K562 (cell line): ENCODE measurements around the gene TM9SF4. TPM values are rescaled to one million over a fixed set of nuclear protein-coding genes. Genes with fewer than 3 reads are reported as not detected.

Source experiments
- ATAC-seq: fragments of 200-7000 bp; cut with Tn5 transposase; 3 replicates; pipeline ENCODE4 v1.9.1; 2020; ENCODE audit warnings: moderate library complexity
- BruUV-seq: library from RNA; stranded (reverse); fragments of 400-500 nt; replicated peaks from 2 replicates; lab custom pipeline; 2021; lab: Mats Ljungman, UMichigan
- CTCF ChIA-PET: fragments of 300-600 bp; formaldehyde crosslinking; extraction: SDS; loops from one replicate; lab custom pipeline; 2021; ENCODE audit warnings: low intra/inter-chr PET ratio; lab: Yijun Ruan, JAX
- POLR2A ChIA-PET: fragments of 300-600, 350-650 bp; sonication (Branson Sonifier 250); formaldehyde crosslinking; extraction: SDS; loops from one replicate; lab custom pipeline; 2021; ENCODE audit warnings: antibody characterized with exemption, inconsistent platforms; lab: Yijun Ruan, JAX
- DNase-seq, 4 experiments: peaks; one replicate each; pipeline versions ENCODE4 v3.0.0 to v3.0.0-alpha.2; 2011 to 2018; ENCODE audit warnings: low spot score in 3 of 4, mixed read lengths in 3 of 4; ENCODE audit errors: extremely low read depth in 1 of 4
- FAIRE-seq: peaks from 2 replicates; lab custom pipeline; 2011; peaks lifted over from hg19 to GRCh38; lab: Jason Lieb, UNC
- H2AFZ ChIP-seq: 2 replicates; pipeline ENCODE4 v1.6.0; 2011; ENCODE audit warnings: low read depth, low read length, control low read depth, inconsistent platforms
- H3K27ac ChIP-seq: fragments of 200-600 bp; 3 replicates; pipeline ENCODE4 v1.8.0; 2011; ENCODE audit warnings: low read depth, mild to moderate bottlenecking, control low read depth, inconsistent platforms, low read length, moderate library complexity, mixed read lengths; ENCODE audit errors: extremely low read depth
- H3K27me3 ChIP-seq, 2 experiments: fragments of 300-600 bp in 1 of 2; 2 replicates in 1 of 2; 3 replicates in 1 of 2; pipeline versions ENCODE4 v1.6.0 to v1.8.0; 2011; ENCODE audit warnings: inconsistent platforms in 2 of 2, low read length in 2 of 2, mild to moderate bottlenecking in 1 of 2, mixed read lengths in 1 of 2, moderate library complexity in 1 of 2; ENCODE audit not compliant: control insufficient read depth in 2 of 2, insufficient read depth in 2 of 2
- H3K36me3 ChIP-seq: fragments of 300-600 bp; 3 replicates; pipeline ENCODE4 v1.8.0; 2011; ENCODE audit warnings: mild to moderate bottlenecking, low read length, inconsistent platforms; ENCODE audit not compliant: control insufficient read depth, insufficient read depth
- H3K4me1 ChIP-seq, 2 experiments: fragments of 200-600 bp in 1 of 2; replicated peaks in 1 of 2; 2 replicates in 1 of 2; 3 replicates in 1 of 2; pipeline versions ENCODE4 v1.5.1 to v1.8.0; 2011; ENCODE audit warnings: inconsistent platforms in 2 of 2, low read length in 2 of 2, mild to moderate bottlenecking in 1 of 2, mixed read lengths in 1 of 2, moderate library complexity in 1 of 2; ENCODE audit not compliant: control insufficient read depth in 2 of 2, insufficient read depth in 2 of 2
- H3K4me2 ChIP-seq: 2 replicates; pipeline ENCODE4 v1.6.1; 2011; ENCODE audit warnings: low read length, control low read depth, inconsistent platforms, mixed read lengths; ENCODE audit not compliant: insufficient read depth
- H3K4me3 ChIP-seq: fragments of 200-600 bp; sonication (generic), shearing (Covaris generic); 2 replicates; pipeline ENCODE4 v1.5.1; 2016; ENCODE audit warnings: control low read depth, inconsistent platforms
- H3K79me2 ChIP-seq: fragments of 200-600 bp; 3 replicates; pipeline ENCODE4 v1.8.0; 2011; ENCODE audit warnings: low read length, inconsistent platforms; ENCODE audit not compliant: control insufficient read depth, insufficient read depth
- H3K9ac ChIP-seq, 2 experiments: 2 replicates each; pipeline versions ENCODE4 v1.6.0 to v1.6.1; 2011; ENCODE audit warnings: low read depth in 2 of 2, low read length in 2 of 2, control low read depth in 1 of 2, inconsistent platforms in 1 of 2, mild to moderate bottlenecking in 1 of 2, mixed read lengths in 1 of 2; ENCODE audit not compliant: insufficient read depth in 1 of 2
- H3K9me1 ChIP-seq: one replicate; pipeline ENCODE4 v1.6.0; 2011; ENCODE audit warnings: inconsistent platforms, mild to moderate bottlenecking, low read length, moderate library complexity; ENCODE audit not compliant: control insufficient read depth, insufficient read depth
- H3K9me3 ChIP-seq: replicated peaks from 2 replicates; pipeline ENCODE4 v1.5.1; 2011; ENCODE audit warnings: low read depth, low read length, inconsistent platforms; ENCODE audit not compliant: control insufficient read depth, insufficient read depth
- H4K20me1 ChIP-seq: replicated peaks from 2 replicates; pipeline ENCODE4 v1.6.1; 2011; ENCODE audit warnings: low read length, inconsistent platforms, mixed read lengths; ENCODE audit not compliant: control insufficient read depth, insufficient read depth
- ARID3A ChIP-seq: IDR thresholded peaks from 2 replicates; pipeline ENCODE4 v1.6.1; 2012; ENCODE audit warnings: low read depth, low read length, improper control_type of control experiment, borderline replicate concordance
- PBX2 ChIP-seq, 2 experiments: IDR thresholded peaks in 1 of 2; conservative IDR thresholded peaks in 1 of 2; 2 replicates each; pipeline ENCODE4 v1.6.1; 2016; ENCODE audit warnings: low read depth in 2 of 2, mild to moderate bottlenecking in 1 of 2, missing compliant biosample characterization in 1 of 2, missing genetic modification characterization in 1 of 2, moderate library complexity in 1 of 2
- SUPT5H ChIP-seq: fragments of 450-650 bp; IDR thresholded peaks from 2 replicates; pipeline ENCODE4 v1.6.1; 2016
- WGBS: fragments of 100-300 bp; shearing (Covaris generic); methylation state at CpG from one replicate; pipeline ENCODE4 v1.1.6; 2016; ENCODE audit warnings: low coverage, mixed read lengths; ENCODE audit not compliant: insufficient coverage; ENCODE audit errors: missing lambda C conversion rate; 5-methylcytosine and 5-hydroxymethylcytosine counted together
- in situ Hi-C: fragments of 300-500 bp; cut with MboI; formaldehyde crosslinking; loops from 4 replicates; pipeline ENCODE4 v1.15.0; 2018; ENCODE audit warnings: inconsistent platforms, mixed read lengths
- intact Hi-C: fragments of 100-400 bp; cut with micrococcal nuclease; formaldehyde crosslinking; loops from 2 replicates; pipeline ENCODE4 v1.14.2; 2022
- polyA plus RNA-seq, 8 experiments: library from polyadenylated mRNA; depleted of rRNA in 4 of 8; stranded (reverse) in 5 of 8; unstranded in 3 of 8; fragments of >200 nt; fragmentation: Nextera tagmentation in 2 of 8; fragmentation: Illumina TruSeq in 1 of 8; extraction: Ambion mirVana in 2 of 8; extraction: Trizol in 1 of 8; gene quantifications; 2 replicates each; pipeline versions ENCODE4 v1.2.1 to v1.2.3, GENCODE V29; 2011 to 2014; ENCODE audit warnings: inconsistent platforms in 1 of 8, missing spikeins in 1 of 8
- total RNA-seq, 7 experiments: library from RNA; depleted of rRNA in 6 of 7; stranded (reverse); fragments of >200 nt in 6 of 7; fragmentation: Illumina TruSeq in 2 of 7; extraction: Trizol in 2 of 7; gene quantifications; 2 replicates each; pipeline versions ENCODE4 v1.2.1 to v1.2.3, GENCODE V29; 2011 to 2021; ENCODE audit warnings: low replicate concordance in 1 of 7

The TM9SF4 gene
- total and polyA plus RNA-seq, 9 of the 15 experiments (the other 6 are each of a cell fraction or from before 2014, with no cell fraction given), result 14.5 to 46.3 (median 26.9) TPM

- Histone ChIP-seq H3K36me3 (peaks cover 75% of the 10 kb centered on the region), H4K20me1 (no peaks in the 10 kb centered on the region), H2AFZ (no peak overlapping the region), H3K9ac (peak overlapping the region; percentile 4 to 47; a peak in 3 of 4 replicates), H3K27me3 (no peaks in the 10 kb centered on the region), H3K4me3 (no peak overlapping the region), H3K9me3 (no peaks in the 10 kb centered on the region), H3K4me2 (peak overlapping the region; percentile 48; the same call in 1 of the 2 replicates), H3K79me2 (no peaks in the 10 kb centered on the region), H3K4me1 (peaks cover 10 to 14% of the 10 kb centered on the region in 2 experiments), H3K27ac (peak overlapping the region; percentile 85), H3K9me1 (peaks cover 3% of the 10 kb centered on the region)
- in situ Hi-C loops (loop anchor here (25.0 kb wide), 1 partner anchor 503 kb away; the partner anchor contains the start of gene C20orf203), intact Hi-C loops (loop anchor here (5.0 to 10.0 kb wide), 2 partner anchors 278 to 496 kb away; no protein-coding TSS in a partner anchor)
- no peak for DNase-seq
- WGBS, result 91% methylated on average over 4 of the region's 4 CpGs
- ATAC-seq, result no peak
- BruUV-seq, result no TSS peak
- TF ChIP-seq SUPT5H (0 out of 2 replicates have a peak, but pooled peaks have one; percentile 1), PBX2 (CRISPR knock-in tag; IDR thresholded peaks at IDR 0.05; ENCODE audit: low read depth) (no peak), PBX2 (tag; conservative IDR thresholded peaks at IDR 0.05; ENCODE audit: low read depth) (0 out of 2 replicates have a peak, but pooled peaks have one; percentile 3), ARID3A (no peak)
- ChIA-PET CTCF (interaction anchor here (1.3 kb wide), 1 partner anchor 494 kb away, joined by 3 read pairs; no protein-coding TSS in a partner anchor), POLR2A (no interaction called here)
- no peak for FAIRE-seq
Measured at GRCh38 chr20:32158943-32159660, 49.6 kb downstream of the TM9SF4 start.
